ENCODE measurements around the gene NGEF. TPM values are rescaled to one million over a fixed set of nuclear protein-coding genes. Genes with fewer than 3 reads are reported as not detected.

Gene NGEF
- total and polyA plus RNA-seq, 9 of the 15 experiments (the other 6 are each of a cell fraction or from before 2014, with no cell fraction given): 0.07 to 0.17 (median 0.09) TPM; not detected in 6

DNA sequence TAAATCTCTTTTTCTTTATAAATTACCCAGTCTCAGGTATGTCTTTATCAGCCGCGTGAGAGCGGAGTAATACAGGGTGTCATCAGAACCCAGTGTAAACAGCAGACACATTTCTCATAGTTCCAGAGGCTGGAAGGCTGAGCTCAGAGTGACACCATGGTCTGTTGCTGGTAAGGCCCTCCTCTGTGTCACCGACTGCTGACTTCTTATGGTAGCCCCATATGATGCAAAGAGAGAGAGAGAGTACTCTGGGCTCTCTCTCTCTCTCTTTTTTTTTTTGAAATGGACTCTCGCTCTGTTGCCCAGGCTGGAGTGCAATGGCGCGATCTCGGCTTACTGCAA, 83.0 kb downstream of the NGEF start (continued):
- TF ChIP-seq MAFG (tag; conservative IDR thresholded peaks at IDR 0.05) (no peak), ZNF655 (CRISPR knock-in tag; IDR thresholded peaks at IDR 0.05) (no peak), BHLHE40 (IDR thresholded peaks at IDR 0.05; ENCODE audit: low read length) (no peak), ZC3H11A (IDR thresholded peaks at IDR 0.05; ENCODE audit: low read depth, low read length) (no peak)
- TF ChIP-seq, protein P1, sequence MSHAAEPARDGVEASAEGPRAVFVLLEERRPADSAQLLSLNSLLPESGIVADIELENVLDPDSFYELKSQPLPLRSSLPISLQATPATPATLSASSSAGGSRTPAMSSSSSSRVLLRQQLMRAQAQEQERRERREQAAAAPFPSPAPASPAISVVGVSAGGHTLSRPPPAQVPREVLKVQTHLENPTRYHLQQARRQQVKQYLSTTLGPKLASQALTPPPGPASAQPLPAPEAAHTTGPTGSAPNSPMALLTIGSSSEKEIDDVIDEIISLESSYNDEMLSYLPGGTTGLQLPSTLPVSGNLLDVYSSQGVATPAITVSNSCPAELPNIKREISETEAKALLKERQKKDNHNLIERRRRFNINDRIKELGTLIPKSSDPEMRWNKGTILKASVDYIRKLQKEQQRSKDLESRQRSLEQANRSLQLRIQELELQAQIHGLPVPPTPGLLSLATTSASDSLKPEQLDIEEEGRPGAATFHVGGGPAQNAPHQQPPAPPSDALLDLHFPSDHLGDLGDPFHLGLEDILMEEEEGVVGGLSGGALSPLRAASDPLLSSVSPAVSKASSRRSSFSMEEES (CRISPR knock-in tag; IDR thresholded peaks at IDR 0.05): no peak

DNA sequence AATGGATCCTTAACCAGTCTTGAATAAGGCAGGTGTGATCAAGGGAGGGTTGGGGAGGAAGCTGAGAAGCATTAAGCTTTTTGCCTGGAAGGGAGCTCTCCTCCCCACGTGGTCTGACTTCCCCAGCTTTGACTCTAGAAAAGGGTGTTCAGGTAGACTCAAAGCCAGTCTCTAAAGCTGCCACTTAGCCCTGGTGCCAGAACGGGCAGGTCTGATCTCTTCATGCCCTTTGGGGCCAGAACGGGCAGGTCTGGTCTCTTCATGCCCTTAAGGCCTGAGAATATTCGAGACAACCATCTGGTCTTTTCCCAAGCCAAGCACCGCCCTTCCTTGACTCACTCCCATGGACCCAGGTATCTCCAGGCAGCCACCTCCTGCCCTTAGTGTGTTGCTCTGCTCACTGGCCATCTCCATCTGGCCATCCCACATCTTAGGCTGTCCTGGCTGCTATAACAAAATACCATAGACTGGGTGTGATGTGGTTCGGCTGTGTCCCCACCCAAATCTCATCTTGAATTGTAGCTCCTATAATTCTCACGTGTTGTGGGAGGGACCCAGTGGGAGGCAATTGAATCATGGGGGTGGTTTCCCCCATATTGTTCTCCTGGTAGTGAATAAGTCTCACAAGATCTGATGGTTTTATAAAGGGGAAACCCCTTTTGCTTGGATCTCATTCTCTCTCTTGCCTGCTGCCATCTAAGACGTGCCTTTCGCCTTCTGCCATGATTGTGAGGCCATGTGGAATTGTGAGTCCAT, 83.6 kb downstream of the NGEF start:
- Histone ChIP-seq H3K27me3 (ENCODE audit: control insufficient read depth in 2 of 2, insufficient read depth in 2 of 2, low read length in 2 of 2) (peaks cover 0 to 41% of the 10 kb centered on the region in 2 experiments; a peak in 3 of 5 replicates), H3K4me3 (no peak overlapping the region), H3K27ac (ENCODE audit: extremely low read depth, low read depth, low read length) (no peak overlapping the region), H2AFZ (ENCODE audit: low read depth, low read length) (no peak overlapping the region), H3K79me2 (ENCODE audit: control insufficient read depth, insufficient read depth, low read length) (no peaks in the 10 kb centered on the region), H3K9me3 (replicated peaks; ENCODE audit: control insufficient read depth, insufficient read depth, low read depth, low read length) (no peaks in the 10 kb centered on the region), H3K4me2 (ENCODE audit: insufficient read depth, low read length) (no peak overlapping the region), H3K9me1 (ENCODE audit: control insufficient read depth, insufficient read depth, low read length) (no peaks in the 10 kb centered on the region), H4K20me1 (replicated peaks; ENCODE audit: control insufficient read depth, insufficient read depth, low read length) (no peaks in the 10 kb centered on the region), H3K36me3 (ENCODE audit: control insufficient read depth, insufficient read depth, low read length) (no peaks in the 10 kb centered on the region), H3K9ac (ENCODE audit: insufficient read depth in 1 of 2, low read depth in 2 of 2, low read length in 2 of 2) (no peak overlapping the region), H3K4me1 (replicated peaks in 1 of 2; ENCODE audit: control insufficient read depth in 2 of 2, insufficient read depth in 2 of 2, low read length in 2 of 2) (peaks cover 0 to 16% of the 10 kb centered on the region in 2 experiments; a peak in 2 of 5 replicates)
- no TSS peak for BruUV-seq (replicated peaks)
- no peak for ATAC-seq
- in situ Hi-C loops (cut with MboI) (no loop called here), intact Hi-C loops (cut with micrococcal nuclease) (no loop called here)
- ChIA-PET POLR2A (no interaction called here), CTCF (ENCODE audit: low intra/inter-chr PET ratio) (no interaction called here)
- 7% methylated on average over 9 of the region's 9 CpGs for WGBS (ENCODE audit: insufficient coverage, low coverage, missing lambda C conversion rate)
- FAIRE-seq: no peak
- no peak for DNase-seq (ENCODE audit: extremely low read depth in 1 of 4, low spot score in 3 of 4)
- TF ChIP-seq ZEB2 (IDR thresholded peaks at IDR 0.05) (no peak), JUNB (CRISPR knock-in tag; conservative IDR thresholded peaks at IDR 0.05) (no peak), MAX (CRISPR knock-in tag; IDR thresholded peaks at IDR 0.05) (no peak), KLF6 (CRISPR knock-in tag; IDR thresholded peaks at IDR 0.05; ENCODE audit: borderline replicate concordance) (no peak), ID3 (CRISPR knock-in tag; IDR thresholded peaks at IDR 0.05) (no peak), ID3 (tag; IDR thresholded peaks at IDR 0.05) (no peak), ZNF584 (CRISPR knock-in tag; IDR thresholded peaks at IDR 0.05; ENCODE audit: low read depth) (no peak), TGIF2 (CRISPR knock-in tag; IDR thresholded peaks at IDR 0.05) (no peak)
- TF ChIP-seq, protein P2, sequence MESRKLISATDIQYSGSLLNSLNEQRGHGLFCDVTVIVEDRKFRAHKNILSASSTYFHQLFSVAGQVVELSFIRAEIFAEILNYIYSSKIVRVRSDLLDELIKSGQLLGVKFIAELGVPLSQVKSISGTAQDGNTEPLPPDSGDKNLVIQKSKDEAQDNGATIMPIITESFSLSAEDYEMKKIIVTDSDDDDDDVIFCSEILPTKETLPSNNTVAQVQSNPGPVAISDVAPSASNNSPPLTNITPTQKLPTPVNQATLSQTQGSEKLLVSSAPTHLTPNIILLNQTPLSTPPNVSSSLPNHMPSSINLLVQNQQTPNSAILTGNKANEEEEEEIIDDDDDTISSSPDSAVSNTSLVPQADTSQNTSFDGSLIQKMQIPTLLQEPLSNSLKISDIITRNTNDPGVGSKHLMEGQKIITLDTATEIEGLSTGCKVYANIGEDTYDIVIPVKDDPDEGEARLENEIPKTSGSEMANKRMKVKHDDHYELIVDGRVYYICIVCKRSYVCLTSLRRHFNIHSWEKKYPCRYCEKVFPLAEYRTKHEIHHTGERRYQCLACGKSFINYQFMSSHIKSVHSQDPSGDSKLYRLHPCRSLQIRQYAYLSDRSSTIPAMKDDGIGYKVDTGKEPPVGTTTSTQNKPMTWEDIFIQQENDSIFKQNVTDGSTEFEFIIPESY (CRISPR knock-in tag; IDR thresholded peaks at IDR 0.05): no peak

Data from K562 (cell line).